ENCODE measurements around the gene NPAS3. TPM values are rescaled to one million over a fixed set of nuclear protein-coding genes. Genes with fewer than 3 reads are reported as not detected.

NPAS3 gene
- total RNA-seq, 3 donors from 2014 or later: 0.26 TPM; not detected in 2

DNA sequence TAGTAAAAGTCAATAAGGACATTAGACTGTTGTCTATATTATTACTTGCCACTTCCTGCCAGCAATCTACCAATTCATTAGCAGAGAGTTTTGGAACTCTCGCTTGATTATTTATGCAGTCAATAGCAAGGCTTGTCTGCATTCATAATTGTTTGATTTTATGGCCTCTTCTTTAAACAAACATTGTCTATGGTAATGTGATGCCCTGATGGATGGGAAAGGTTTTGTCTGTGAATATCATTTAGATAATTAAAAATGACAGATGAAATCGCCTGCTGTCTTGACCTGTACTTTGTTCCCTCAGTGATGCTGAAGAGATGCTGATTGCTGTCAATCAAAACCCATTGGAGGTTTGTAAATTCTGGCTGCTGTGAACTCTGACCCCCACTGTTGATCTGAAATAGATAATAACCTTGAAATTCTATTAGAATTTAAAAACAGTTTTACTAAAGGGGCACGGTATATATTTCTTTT, 455.3 kb downstream of the NPAS3 start:
- H3K4me3 Mint-ChIP-seq: no peak overlapping the region
- H3K9me3 Mint-ChIP-seq: no peaks in the 10 kb centered on the region
- no peaks in the 10 kb centered on the region for H3K4me1 Mint-ChIP-seq (ENCODE audit: low read depth)
- DNase-seq (no peak), ATAC-seq (no peak)
- H3K27me3 Mint-ChIP-seq (ENCODE audit: low read depth): no peaks in the 10 kb centered on the region
- H3K36me3 Mint-ChIP-seq (ENCODE audit: insufficient read depth): no peaks in the 10 kb centered on the region

DNA sequence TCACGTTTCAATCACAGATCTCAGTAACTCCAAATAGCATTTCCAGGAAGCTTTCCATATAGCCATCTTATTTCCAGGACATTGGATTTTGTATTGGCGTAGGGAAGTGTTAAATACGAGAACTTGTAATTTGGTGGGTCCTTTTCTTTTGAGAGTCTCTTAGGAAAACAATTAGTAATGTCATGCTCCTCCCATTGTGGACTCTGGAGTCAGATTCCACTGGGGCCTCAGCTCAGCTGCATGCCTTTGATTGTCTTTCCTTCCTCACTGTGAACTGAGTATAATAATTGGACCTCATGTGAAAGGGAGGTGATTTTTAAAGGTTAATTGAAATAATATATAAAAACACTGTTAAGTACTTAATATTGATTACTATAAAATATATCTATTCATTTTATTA, 462.6 kb downstream of the NPAS3 start:
- no peaks in the 10 kb centered on the region for H3K4me1 Mint-ChIP-seq (ENCODE audit: low read depth)
- H3K27me3 Mint-ChIP-seq (ENCODE audit: low read depth): no peaks in the 10 kb centered on the region
- no peak for ATAC-seq

DNA sequence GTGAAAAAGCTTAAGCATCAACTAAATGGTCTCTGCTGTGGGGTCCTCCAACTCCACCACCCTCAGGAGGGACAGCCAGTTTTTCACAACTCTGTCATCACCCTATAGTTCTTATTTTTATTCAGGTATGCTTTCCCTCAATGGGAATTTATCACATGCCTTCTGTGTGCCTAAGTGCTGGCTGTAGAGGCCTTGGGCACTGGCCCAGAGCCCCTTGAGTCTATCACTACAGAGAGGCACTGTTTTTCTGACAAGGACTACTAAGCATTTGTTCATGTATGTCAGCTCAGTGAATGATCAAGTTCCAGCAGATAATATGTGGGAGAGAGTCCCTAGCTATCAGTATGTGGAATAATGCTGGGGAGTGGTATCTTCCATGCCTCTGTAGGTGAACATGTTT, 463.9 kb downstream of the NPAS3 start:
- ATAC-seq (no peak), DNase-seq (no peak)
- Mint-ChIP-seq H3K9me3 (no peaks in the 10 kb centered on the region), H3K4me1 (ENCODE audit: low read depth) (no peaks in the 10 kb centered on the region), H3K36me3 (ENCODE audit: insufficient read depth) (no peaks in the 10 kb centered on the region), H3K4me3 (no peak overlapping the region), H3K27me3 (ENCODE audit: low read depth) (no peaks in the 10 kb centered on the region)

More for the DNA sequence above, 462.6 kb downstream of the NPAS3 start:
- H3K9me3 Mint-ChIP-seq: no peaks in the 10 kb centered on the region
- no peaks in the 10 kb centered on the region for H3K36me3 Mint-ChIP-seq (ENCODE audit: insufficient read depth)
- H3K4me3 Mint-ChIP-seq: no peak overlapping the region
- DNase-seq: no peak

DNA sequence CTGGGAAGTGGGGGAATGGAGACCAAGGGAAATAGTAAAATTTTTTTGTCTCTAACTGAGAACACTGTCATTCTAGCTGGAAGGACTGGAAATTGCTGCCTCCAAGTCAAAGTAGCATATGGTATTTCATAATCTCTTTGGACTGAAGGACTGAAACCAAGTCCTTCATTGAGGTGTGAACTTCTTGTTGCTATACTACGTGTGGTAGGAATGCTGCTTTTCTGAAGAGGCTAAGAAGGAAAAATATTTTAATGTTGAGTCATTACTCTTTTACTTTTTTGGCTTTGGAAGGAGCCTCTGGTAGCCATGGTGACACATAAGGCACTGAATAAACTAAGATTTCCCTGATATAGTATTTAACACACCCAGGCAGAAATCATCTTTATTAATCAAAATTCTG, 465.4 kb downstream of the NPAS3 start:
- ATAC-seq (no peak), DNase-seq (no peak)
- H3K4me1 Mint-ChIP-seq (ENCODE audit: low read depth): no peaks in the 10 kb centered on the region
- no peaks in the 10 kb centered on the region for H3K36me3 Mint-ChIP-seq (ENCODE audit: insufficient read depth)
- no peaks in the 10 kb centered on the region for H3K27me3 Mint-ChIP-seq (ENCODE audit: low read depth)
- no peaks in the 10 kb centered on the region for H3K9me3 Mint-ChIP-seq
- no peak overlapping the region for H3K4me3 Mint-ChIP-seq

DNA sequence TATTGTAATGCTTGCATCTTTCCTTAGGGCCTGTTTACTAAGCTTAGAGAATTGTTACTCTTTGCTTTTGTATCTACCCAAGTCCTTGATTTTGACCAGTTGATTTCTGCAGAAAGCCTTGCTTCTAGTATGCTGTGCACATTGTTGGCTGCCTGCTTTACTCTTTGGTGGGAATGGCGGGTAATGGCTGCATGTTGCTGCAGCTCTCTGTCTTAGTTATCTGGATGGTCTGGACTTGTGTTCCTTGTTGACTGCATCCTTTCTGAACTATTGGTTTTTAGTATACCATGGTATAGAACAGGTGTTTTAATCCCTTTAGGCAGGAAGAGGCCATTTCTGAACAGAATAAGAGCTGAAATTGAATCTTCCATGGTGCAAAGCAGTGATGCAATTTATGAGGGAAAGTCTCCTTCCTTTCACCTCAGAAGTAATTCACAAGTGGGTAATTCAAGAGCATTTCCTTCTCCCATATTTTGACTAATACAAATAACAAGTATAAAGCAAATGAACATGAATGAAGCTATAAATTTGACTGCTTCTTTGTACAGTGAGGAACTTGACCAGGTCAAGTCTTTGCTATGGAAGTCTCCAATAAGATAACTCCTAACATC, 466.4 kb downstream of the NPAS3 start:
- H3K4me3 Mint-ChIP-seq: no peak overlapping the region
- H3K36me3 Mint-ChIP-seq (ENCODE audit: insufficient read depth): no peaks in the 10 kb centered on the region
- ATAC-seq: no peak
- no peaks in the 10 kb centered on the region for H3K9me3 Mint-ChIP-seq
- no peaks in the 10 kb centered on the region for H3K4me1 Mint-ChIP-seq (ENCODE audit: low read depth)
- DNase-seq: no peak
- no peaks in the 10 kb centered on the region for H3K27me3 Mint-ChIP-seq (ENCODE audit: low read depth)

DNA sequence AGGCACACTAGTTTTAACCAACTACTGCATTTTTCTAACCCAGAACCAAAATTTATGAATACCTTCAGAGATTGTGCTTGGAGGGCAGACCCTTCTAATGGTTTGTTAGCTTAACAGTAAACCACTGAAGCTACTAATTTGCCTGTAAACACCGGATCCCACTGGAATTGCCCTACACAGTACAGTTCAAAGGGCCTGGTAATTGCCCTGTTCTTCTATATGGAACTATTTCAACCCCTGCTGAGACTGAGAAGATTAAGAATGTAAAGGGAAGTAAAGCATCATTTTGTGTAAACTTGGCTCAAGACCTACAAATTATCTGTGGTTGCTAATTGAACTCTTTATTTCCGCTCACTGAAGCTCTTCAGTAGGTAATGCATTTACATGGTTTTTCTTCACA, 468.1 kb downstream of the NPAS3 start:
- Mint-ChIP-seq H3K9me3 (peaks cover 3% of the 10 kb centered on the region), H3K4me3 (no peak overlapping the region), H3K36me3 (ENCODE audit: insufficient read depth) (no peaks in the 10 kb centered on the region), H3K27me3 (ENCODE audit: low read depth) (no peaks in the 10 kb centered on the region), H3K4me1 (ENCODE audit: low read depth) (no peaks in the 10 kb centered on the region)
- DNase-seq (no peak), ATAC-seq (no peak)

DNA sequence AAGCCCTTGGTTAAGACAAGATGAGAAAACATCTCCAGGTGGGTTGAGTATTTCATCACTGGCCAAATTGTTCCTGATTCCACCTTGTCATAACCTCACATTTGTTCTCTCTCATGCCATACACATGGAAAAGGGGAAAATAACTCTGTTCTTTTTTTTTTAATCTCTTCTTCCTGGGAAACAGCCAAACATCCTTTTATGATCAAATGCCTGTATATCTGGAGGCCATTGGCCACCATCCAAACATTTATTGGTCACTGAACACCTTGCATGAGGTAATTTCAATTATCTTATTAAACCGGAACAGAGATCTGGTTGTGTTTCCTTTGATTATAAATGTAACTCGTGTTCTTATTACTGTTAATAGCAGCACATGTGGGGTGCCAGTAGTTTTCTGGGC, 469.6 kb downstream of the NPAS3 start:
- no peaks in the 10 kb centered on the region for H3K36me3 Mint-ChIP-seq (ENCODE audit: insufficient read depth)
- ATAC-seq: no peak
- peaks cover 2% of the 10 kb centered on the region for H3K27me3 Mint-ChIP-seq (ENCODE audit: low read depth)
- H3K9me3 Mint-ChIP-seq: peaks cover 3% of the 10 kb centered on the region
- DNase-seq: no peak
- H3K4me1 Mint-ChIP-seq (ENCODE audit: low read depth): no peaks in the 10 kb centered on the region
- no peak overlapping the region for H3K4me3 Mint-ChIP-seq

DNA sequence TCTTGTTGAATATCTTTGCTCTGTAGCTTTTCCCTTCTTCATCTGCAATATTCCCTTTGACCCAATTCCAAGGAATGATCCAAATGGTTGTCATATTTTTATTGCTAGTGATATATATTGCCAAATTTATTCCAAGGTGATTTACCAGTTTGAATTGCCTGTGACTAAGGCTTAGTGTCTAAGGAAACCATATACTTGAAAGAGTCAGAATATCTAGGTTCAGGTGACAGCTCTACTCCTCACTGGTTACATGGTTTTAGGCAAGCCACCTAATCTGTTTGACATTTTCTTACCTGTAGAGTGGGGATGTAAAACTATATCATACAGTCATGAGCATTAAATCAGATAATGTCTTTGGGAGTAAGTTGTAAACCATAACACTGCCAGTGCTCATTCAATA, 473.8 kb downstream of the NPAS3 start:
- no peaks in the 10 kb centered on the region for H3K36me3 Mint-ChIP-seq (ENCODE audit: insufficient read depth)
- DNase-seq (no peak), ATAC-seq (no peak)
- H3K27me3 Mint-ChIP-seq (ENCODE audit: low read depth): peaks cover 2% of the 10 kb centered on the region
- H3K4me3 Mint-ChIP-seq: no peak overlapping the region
- peaks cover 3% of the 10 kb centered on the region for H3K9me3 Mint-ChIP-seq
- H3K4me1 Mint-ChIP-seq (ENCODE audit: low read depth): no peaks in the 10 kb centered on the region

DNA sequence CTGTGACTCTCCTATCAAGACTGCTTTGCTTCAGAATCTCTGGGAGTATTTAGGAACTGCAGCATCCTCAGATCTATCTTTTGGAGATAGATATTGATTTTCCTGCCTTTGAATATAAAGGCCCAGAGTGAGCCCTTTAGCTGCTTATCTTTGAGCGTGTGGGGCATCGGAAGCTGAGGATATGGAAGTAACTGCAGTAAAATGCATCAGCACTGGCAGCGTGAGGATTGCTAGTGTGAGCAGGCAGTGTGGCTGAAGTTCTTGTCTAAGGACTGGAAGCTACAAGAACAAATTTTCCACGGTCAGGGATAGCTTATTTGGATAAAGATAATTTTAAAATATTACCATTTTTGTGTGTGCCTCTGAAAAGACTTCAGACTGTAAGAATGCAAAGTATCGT, 474.7 kb downstream of the NPAS3 start:
- no peak for ATAC-seq
- peaks cover 3% of the 10 kb centered on the region for H3K9me3 Mint-ChIP-seq
- peaks cover 2% of the 10 kb centered on the region for H3K27me3 Mint-ChIP-seq (ENCODE audit: low read depth)
- H3K4me1 Mint-ChIP-seq (ENCODE audit: low read depth): no peaks in the 10 kb centered on the region
- no peaks in the 10 kb centered on the region for H3K36me3 Mint-ChIP-seq (ENCODE audit: insufficient read depth)
- H3K4me3 Mint-ChIP-seq: no peak overlapping the region
- no peak for DNase-seq

DNA sequence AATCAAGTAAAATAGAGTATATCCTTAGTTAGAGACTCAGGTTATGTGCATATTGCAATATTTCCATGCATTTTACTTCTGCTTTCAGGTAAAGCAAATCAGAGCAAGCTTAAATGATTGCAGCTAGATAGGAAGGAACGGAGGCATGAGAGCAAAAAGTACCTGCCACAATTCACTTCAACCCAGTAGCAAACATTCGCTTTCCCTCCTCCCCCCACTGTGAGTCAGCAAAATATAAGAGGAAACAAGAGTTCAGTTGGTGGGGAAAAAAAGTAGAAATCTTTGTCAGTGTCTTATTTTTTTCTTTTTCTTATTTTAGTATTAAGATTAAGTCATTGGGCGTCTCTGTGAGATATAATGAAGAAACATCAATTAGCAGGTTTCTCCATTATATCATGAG, 475.4 kb downstream of the NPAS3 start:
- H3K4me1 Mint-ChIP-seq (ENCODE audit: low read depth): no peaks in the 10 kb centered on the region
- no peak for ATAC-seq

DNA sequence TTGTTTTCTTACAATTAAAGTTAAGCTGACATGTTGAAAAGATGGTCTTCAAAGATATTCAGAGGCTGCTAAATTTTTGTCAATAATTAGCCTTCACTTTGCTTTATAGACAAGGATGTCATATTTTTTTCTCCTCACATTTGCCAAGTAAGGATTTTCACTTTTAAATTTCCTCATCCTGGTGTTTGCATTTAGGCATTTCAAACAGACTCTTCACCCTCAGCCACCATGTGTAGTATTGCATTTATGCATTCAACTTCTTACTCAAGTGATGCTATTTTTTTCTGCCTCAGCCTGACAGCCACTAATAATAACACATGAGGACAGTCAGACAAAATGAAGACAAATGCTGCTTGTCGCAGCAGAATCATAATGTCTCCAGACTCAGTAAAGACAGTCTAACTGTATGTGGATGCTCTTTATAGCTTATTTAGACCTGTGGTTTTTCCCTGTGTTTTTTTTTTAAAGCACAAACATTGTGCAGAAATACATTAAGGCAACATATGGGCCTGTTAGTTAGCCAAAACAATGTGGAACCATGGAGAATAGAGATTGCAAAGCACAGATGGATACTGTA, 481.5 kb downstream of the NPAS3 start:
- H3K4me3 Mint-ChIP-seq: no peak overlapping the region
- H3K4me1 Mint-ChIP-seq (ENCODE audit: low read depth): no peaks in the 10 kb centered on the region
- H3K27me3 Mint-ChIP-seq (ENCODE audit: low read depth): no peaks in the 10 kb centered on the region
- H3K9me3 Mint-ChIP-seq: no peaks in the 10 kb centered on the region
- no peaks in the 10 kb centered on the region for H3K36me3 Mint-ChIP-seq (ENCODE audit: insufficient read depth)
- ATAC-seq: no peak
- no peak for DNase-seq

More for the DNA sequence above, 475.4 kb downstream of the NPAS3 start:
- no peak for DNase-seq
- peaks cover 2% of the 10 kb centered on the region for H3K27me3 Mint-ChIP-seq (ENCODE audit: low read depth)
- H3K4me3 Mint-ChIP-seq: no peak overlapping the region
- peaks cover 3% of the 10 kb centered on the region for H3K9me3 Mint-ChIP-seq
- H3K36me3 Mint-ChIP-seq (ENCODE audit: insufficient read depth): no peaks in the 10 kb centered on the region

DNA sequence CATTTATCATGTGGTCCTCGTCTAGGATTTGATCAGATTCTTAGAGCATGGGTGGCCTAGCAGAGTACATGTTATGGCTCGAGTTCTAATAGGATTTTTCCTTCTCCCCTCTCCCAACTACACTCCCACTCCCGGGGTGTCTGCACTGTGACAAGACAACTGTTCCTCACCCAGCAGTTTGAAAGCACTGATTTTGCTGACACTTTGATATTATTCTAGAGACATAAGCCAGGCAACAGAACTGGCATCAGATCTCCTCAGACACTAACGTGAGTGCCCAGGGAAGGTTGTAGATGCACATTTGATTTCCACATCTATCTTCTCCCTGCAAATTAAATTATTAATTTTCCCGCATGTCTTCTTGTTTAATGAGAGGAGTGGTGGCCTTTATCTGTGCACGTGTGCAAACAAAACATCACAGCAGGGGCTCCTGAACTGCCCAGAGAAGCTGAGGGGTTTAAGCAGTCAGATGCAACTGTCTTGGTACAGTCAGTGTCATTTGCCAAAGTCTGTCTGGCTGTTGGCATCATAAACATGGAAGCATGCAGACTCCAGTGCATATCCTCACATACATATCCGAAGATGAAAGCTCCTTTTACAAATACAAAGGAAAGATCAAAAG, 491.8 kb downstream of the NPAS3 start:
- Mint-ChIP-seq H3K4me1 (ENCODE audit: low read depth) (no peaks in the 10 kb centered on the region), H3K27me3 (ENCODE audit: low read depth) (no peaks in the 10 kb centered on the region), H3K4me3 (no peak overlapping the region), H3K9me3 (no peaks in the 10 kb centered on the region), H3K36me3 (ENCODE audit: insufficient read depth) (no peaks in the 10 kb centered on the region)
- DNase-seq (no peak), ATAC-seq (no peak)

DNA sequence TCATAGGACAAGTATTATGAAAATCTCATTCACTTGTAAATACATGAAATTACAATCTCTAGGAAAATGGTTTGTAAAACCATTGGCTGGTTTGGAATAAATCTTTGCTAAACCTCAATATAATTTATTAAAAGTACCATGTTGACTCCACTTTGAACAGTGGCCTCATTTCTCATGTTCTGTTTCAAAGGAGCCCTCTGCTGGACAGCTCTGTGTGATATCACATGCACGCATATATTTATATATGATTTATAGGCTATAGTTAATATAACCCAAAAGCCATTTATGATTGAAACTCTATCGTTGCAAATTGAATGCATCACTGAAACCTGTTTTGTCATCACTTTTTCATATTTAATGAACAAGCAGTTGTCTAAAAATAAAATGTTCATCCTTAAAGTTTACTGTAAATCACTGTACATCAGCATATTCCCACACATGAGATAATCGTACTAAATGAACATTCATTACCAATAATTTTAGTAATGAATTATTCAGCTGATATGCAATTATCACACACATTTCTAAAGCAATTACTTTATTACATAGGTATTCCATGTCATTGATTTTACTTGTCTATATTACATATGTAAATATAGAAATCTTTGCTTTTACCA, 493.8 kb downstream of the NPAS3 start:
- Mint-ChIP-seq H3K4me1 (ENCODE audit: low read depth) (peaks cover 10% of the 10 kb centered on the region), H3K9me3 (no peaks in the 10 kb centered on the region), H3K27me3 (ENCODE audit: low read depth) (no peaks in the 10 kb centered on the region), H3K4me3 (no peak overlapping the region), H3K36me3 (ENCODE audit: insufficient read depth) (no peaks in the 10 kb centered on the region)
- ATAC-seq (no peak), DNase-seq (no peak)

DNA sequence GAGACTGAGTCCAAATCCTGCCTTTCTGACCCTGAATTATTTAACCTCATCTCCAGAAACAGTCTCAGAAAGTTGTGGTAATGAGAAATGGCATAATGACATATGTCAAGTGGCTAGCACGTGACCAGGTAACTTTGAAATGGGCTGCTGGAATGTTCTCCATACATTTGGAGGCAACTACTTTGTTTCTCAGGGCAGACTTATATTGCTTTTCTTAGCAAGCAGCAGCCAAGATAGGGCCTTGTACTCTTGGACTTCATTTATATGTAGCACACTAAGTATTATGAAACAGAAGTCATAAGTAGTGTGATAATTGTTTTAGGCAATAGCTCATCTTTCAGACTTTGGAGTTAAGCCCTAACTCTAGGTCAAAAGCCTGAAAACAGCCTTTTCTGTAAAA, 494.7 kb downstream of the NPAS3 start:
- Mint-ChIP-seq H3K36me3 (ENCODE audit: insufficient read depth) (no peaks in the 10 kb centered on the region), H3K4me3 (no peak overlapping the region), H3K4me1 (ENCODE audit: low read depth) (peaks cover 10% of the 10 kb centered on the region), H3K9me3 (no peaks in the 10 kb centered on the region), H3K27me3 (ENCODE audit: low read depth) (no peaks in the 10 kb centered on the region)
- ATAC-seq (no peak), DNase-seq (no peak)

All from activated T-cell treated with anti-CD3 and anti-CD28 coated beads, Interleukin-2, amount 50 U/mL, for 4 hours (primary cell).